HepG2 (cell line): ENCODE measurements around the gene RHOG. TPM values are rescaled to one million over a fixed set of nuclear protein-coding genes. Genes with fewer than 3 reads are reported as not detected.
A peak's percentile ranks its signal among the peaks of the same experiment; 100 is the strongest.

Source experiments
- ATAC-seq: fragments of 200-7000 bp; cut with Tn5 transposase; 3 replicates; pipeline ENCODE4 v1.9.1; 2020; ENCODE audit warnings: mild to moderate bottlenecking, moderate library complexity
- BruUV-seq: library from RNA; stranded (reverse); fragments of 400-500 nt; replicated peaks from 2 replicates; lab custom pipeline; 2021; lab: Mats Ljungman, UMichigan
- CTCF ChIA-PET: fragments of 300-600 bp; formaldehyde crosslinking; extraction: SDS; loops from one replicate; lab custom pipeline; 2021; ENCODE audit warnings: low total read pairs, inconsistent platforms, low intra/inter-chr PET ratio; lab: Yijun Ruan, JAX
- POLR2A ChIA-PET: fragments of 350-600 bp; sonication (Branson Sonifier 250); formaldehyde crosslinking; loops from one replicate; lab custom pipeline; 2020; ENCODE audit warnings: antibody characterized with exemption, inconsistent platforms; lab: Yijun Ruan, JAX
- DNase-seq: peaks from one replicate; pipeline ENCODE4 v3.0.0-alpha.2; 2015; ENCODE audit warnings: low spot score
- FAIRE-seq: peaks from 3 replicates; lab custom pipeline; 2011; peaks lifted over from hg19 to GRCh38; lab: Jason Lieb, UNC
- H2AFZ ChIP-seq: one replicate; pipeline ENCODE4 v1.6.1; 2011; ENCODE audit warnings: low read length, inconsistent platforms
- H3K27ac ChIP-seq: fragments of 300-600 bp; 3 replicates; pipeline ENCODE4 v1.8.0; 2011; ENCODE audit warnings: mixed run types, mild to moderate bottlenecking, mixed read lengths, low read length, inconsistent platforms; ENCODE audit not compliant: insufficient read depth; ENCODE audit errors: extremely low read length
- H3K27me3 ChIP-seq, 2 experiments: fragments of 200-600 bp in 1 of 2; 2 replicates in 1 of 2; 3 replicates in 1 of 2; pipeline versions ENCODE4 v1.6.0 to v1.8.0; 2011; ENCODE audit warnings: low read length in 2 of 2, mild to moderate bottlenecking in 2 of 2, moderate library complexity in 2 of 2, inconsistent platforms in 1 of 2; ENCODE audit not compliant: insufficient read depth in 2 of 2, control insufficient read depth in 1 of 2
- H3K36me3 ChIP-seq, 2 experiments: fragments of 200-600 bp in 1 of 2; replicated peaks in 1 of 2; 2 replicates in 1 of 2; 3 replicates in 1 of 2; pipeline versions ENCODE4 v1.5.1 to v1.8.0; 2011; ENCODE audit warnings: low read length in 2 of 2, inconsistent platforms in 1 of 2; ENCODE audit not compliant: insufficient read depth in 2 of 2, control insufficient read depth in 1 of 2
- H3K4me1 ChIP-seq: 2 replicates; pipeline ENCODE4 v1.5.1; 2012; ENCODE audit warnings: low read length, inconsistent platforms; ENCODE audit not compliant: insufficient read depth
- H3K4me2 ChIP-seq: 2 replicates; pipeline ENCODE4 v1.6.0; 2011; ENCODE audit warnings: low read depth, low read length, inconsistent platforms
- H3K4me3 ChIP-seq, 3 experiments: fragments of 200-600 bp in 1 of 3; sonication (generic), shearing (Covaris generic) in 1 of 3; replicated peaks in 1 of 3; 2 replicates each; pipeline ENCODE4 v1.5.1; 2011 to 2016; ENCODE audit warnings: low read length in 3 of 3, inconsistent platforms in 2 of 3, low read depth in 2 of 3, mild to moderate bottlenecking in 2 of 3, control low read depth in 1 of 3, mixed read lengths in 1 of 3; ENCODE audit not compliant: insufficient read depth in 1 of 3
- H3K79me2 ChIP-seq: one replicate; pipeline ENCODE4 v1.6.1; 2011; ENCODE audit warnings: low read length, inconsistent platforms; ENCODE audit not compliant: insufficient read depth
- H3K9ac ChIP-seq: 2 replicates; pipeline ENCODE4 v1.6.0; 2011; ENCODE audit warnings: mild to moderate bottlenecking, low read depth, low read length, inconsistent platforms; ENCODE audit not compliant: insufficient read depth
- H3K9me3 ChIP-seq: 2 replicates; pipeline ENCODE4 v1.5.1; 2012; ENCODE audit warnings: mild to moderate bottlenecking, low read length
- H4K20me1 ChIP-seq: 2 replicates; pipeline ENCODE4 v1.6.0; 2011; ENCODE audit warnings: inconsistent platforms, mild to moderate bottlenecking, low read length, moderate library complexity; ENCODE audit not compliant: insufficient read depth
- GLI4 ChIP-seq: sonication (generic); formaldehyde crosslinking; IDR thresholded peaks from 2 replicates; pipeline ENCODE4 v1.5.1; 2020; ENCODE audit warnings: missing genetic modification reagents, mild to moderate bottlenecking, moderate library complexity, borderline replicate concordance
- MATR3 ChIP-seq: sonication (generic); formaldehyde crosslinking; IDR thresholded peaks from 2 replicates; pipeline ENCODE4 v1.4.0; 2020; ENCODE audit warnings: missing genetic modification reagents
- ONECUT2 ChIP-seq: sonication (generic); formaldehyde crosslinking; IDR thresholded peaks from 2 replicates; pipeline ENCODE4 v1.4.0; 2020; ENCODE audit warnings: missing genetic modification reagents
- ZNF235 ChIP-seq: sonication (generic); formaldehyde crosslinking; IDR thresholded peaks from 2 replicates; pipeline ENCODE4 v1.8.1; 2023; ENCODE audit warnings: mild to moderate bottlenecking, missing genetic modification reagents, borderline replicate concordance
- ZNF629 ChIP-seq: sonication (generic); formaldehyde crosslinking; conservative IDR thresholded peaks from 2 replicates; pipeline ENCODE4 v1.5.0; 2020; ENCODE audit warnings: missing genetic modification reagents
- WGBS: methylation state at CpG from one replicate; pipeline ENCODE4 v1.1.6; 2017; ENCODE audit warnings: low lambda C conversion rate; 5-methylcytosine and 5-hydroxymethylcytosine counted together
- in situ Hi-C: cut with HindIII; loops from 2 replicates; pipeline ENCODE4 v1.10.0; 2017; ENCODE audit warnings: low pct_unique_long_range_greater_than_20kb; ENCODE audit not compliant: extremely low pct_ligation_motif_present
- intact Hi-C: fragments of 100-400 bp; cut with micrococcal nuclease; formaldehyde crosslinking; loops from one replicate; pipeline ENCODE4 v1.10.0; 2022; ENCODE audit not compliant: unreplicated experiment
- polyA plus RNA-seq, 8 experiments: library from polyadenylated mRNA; depleted of rRNA in 3 of 8; stranded (reverse) in 7 of 8; unstranded in 1 of 8; fragments of >200 nt; fragmentation: Illumina TruSeq in 4 of 8; extraction: Trizol in 4 of 8; gene quantifications; 2 replicates each; pipeline versions ENCODE4 v1.2.1 to v1.2.3, GENCODE V29; 2011 to 2016; ENCODE audit warnings: low read depth in 4 of 8, missing spikeins in 1 of 8, mixed read lengths in 1 of 8; ENCODE audit not compliant: insufficient read depth in 1 of 8
- total RNA-seq, 5 experiments: library from RNA; depleted of rRNA; stranded (reverse); fragments of >200 nt; fragmentation: Illumina TruSeq; extraction: Trizol; gene quantifications; 2 replicates each; pipeline ENCODE4 v1.2.3, GENCODE V29; 2016; ENCODE audit warnings: low read depth in 1 of 5
- TF ChIP-seq, protein P1 (sequence below): sonication (generic); formaldehyde crosslinking; IDR thresholded peaks from 2 replicates; pipeline ENCODE4 v1.4.0; 2020; ENCODE audit warnings: missing genetic modification reagents, borderline replicate concordance

RHOG gene
- total and polyA plus RNA-seq, 2 of the 13 experiments (the other 11 are each of a cell fraction or from before 2014, with no cell fraction given), result 7.7 to 23.4 TPM

DNA sequence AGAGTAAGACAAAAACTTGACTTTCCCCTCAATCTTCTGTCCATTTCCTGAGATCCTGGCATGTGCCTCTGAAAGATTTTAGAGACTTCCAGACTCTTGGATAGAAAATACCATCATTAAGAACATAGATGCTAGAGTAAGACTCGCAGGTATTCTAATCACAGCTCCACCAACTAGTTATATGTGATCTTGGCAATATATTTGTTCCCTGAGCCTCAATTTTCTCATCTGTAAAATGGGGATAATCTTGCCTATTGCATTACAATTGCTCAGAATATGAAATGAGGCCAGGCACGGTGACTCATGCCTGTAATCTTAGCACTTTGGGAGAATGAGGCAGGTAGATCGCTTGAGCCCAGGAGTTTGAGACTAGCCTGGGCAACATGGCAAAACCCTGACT, 10.7 kb downstream of the RHOG start:
- H2AFZ ChIP-seq, result no peak overlapping the region
- ChIA-PET POLR2A (no interaction called here), CTCF (no interaction called here)
- peaks cover 6% of the 10 kb centered on the region for H3K79me2 ChIP-seq
- WGBS, result 97% methylated on average over 3 of the region's 3 CpGs
- BruUV-seq, result no TSS peak
- ATAC-seq (no peak), DNase-seq (no peak), FAIRE-seq (no peak)
- H4K20me1 ChIP-seq, result no peaks in the 10 kb centered on the region; the same call in 1 of the 2 replicates
- in situ Hi-C loops, result no loop called here
- peaks cover 25% of the 10 kb centered on the region for H3K4me1 ChIP-seq
- H3K9ac ChIP-seq, result no peak overlapping the region
- no peak overlapping the region for H3K4me2 ChIP-seq
- H3K27me3 ChIP-seq, result no peaks in the 10 kb centered on the region
- H3K36me3 ChIP-seq, result peaks cover 11 to 37% of the 10 kb centered on the region in 2 experiments; a peak in 4 of 5 replicates
- TF ChIP-seq ZNF235 (CRISPR knock-in tag) (no peak), MATR3 (CRISPR knock-in tag) (no peak), GLI4 (CRISPR knock-in tag) (no peak), ZNF629 (CRISPR knock-in tag) (peak; percentile 88), ONECUT2 (no peak)
- TF ChIP-seq, protein P1, sequence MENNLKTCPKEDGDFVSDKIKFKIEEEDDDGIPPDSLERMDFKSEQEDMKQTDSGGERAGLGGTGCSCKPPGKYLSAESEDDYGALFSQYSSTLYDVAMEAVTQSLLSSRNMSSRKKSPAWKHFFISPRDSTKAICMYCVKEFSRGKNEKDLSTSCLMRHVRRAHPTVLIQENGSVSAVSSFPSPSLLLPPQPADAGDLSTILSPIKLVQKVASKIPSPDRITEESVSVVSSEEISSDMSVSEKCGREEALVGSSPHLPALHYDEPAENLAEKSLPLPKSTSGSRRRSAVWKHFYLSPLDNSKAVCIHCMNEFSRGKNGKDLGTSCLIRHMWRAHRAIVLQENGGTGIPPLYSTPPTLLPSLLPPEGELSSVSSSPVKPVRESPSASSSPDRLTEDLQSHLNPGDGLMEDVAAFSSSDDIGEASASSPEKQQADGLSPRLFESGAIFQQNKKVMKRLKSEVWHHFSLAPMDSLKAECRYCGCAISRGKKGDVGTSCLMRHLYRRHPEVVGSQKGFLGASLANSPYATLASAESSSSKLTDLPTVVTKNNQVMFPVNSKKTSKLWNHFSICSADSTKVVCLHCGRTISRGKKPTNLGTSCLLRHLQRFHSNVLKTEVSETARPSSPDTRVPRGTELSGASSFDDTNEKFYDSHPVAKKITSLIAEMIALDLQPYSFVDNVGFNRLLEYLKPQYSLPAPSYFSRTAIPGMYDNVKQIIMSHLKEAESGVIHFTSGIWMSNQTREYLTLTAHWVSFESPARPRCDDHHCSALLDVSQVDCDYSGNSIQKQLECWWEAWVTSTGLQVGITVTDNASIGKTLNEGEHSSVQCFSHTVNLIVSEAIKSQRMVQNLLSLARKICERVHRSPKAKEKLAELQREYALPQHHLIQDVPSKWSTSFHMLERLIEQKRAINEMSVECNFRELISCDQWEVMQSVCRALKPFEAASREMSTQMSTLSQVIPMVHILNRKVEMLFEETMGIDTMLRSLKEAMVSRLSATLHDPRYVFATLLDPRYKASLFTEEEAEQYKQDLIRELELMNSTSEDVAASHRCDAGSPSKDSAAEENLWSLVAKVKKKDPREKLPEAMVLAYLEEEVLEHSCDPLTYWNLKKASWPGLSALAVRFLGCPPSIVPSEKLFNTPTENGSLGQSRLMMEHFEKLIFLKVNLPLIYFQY (CRISPR knock-in tag), result no peak
- TF ChIP-seq, all 625 proteins: peak for 1
- Histone ChIP-seq H3K4me3 (no peak overlapping the region), H3K9me3 (no peaks in the 10 kb centered on the region), H3K27ac (no peak overlapping the region)
- intact Hi-C loops, result no loop called here
